ENCODE results near the gene SMIM1.
"Not testable (repeated sequence)": the region's sequence is repeated elsewhere in the genome, so short reads cannot be mapped to it uniquely, and the experiment has no call there.

The SMIM1 gene

GRCh38 chr1:3809680-3810079 lies 37.1 kb downstream of the SMIM1 start:
- peaks cover 8% of the 10 kb centered on the region for H3K36me3 ChIP-seq
- no peak overlapping the region for H3K27ac ChIP-seq
- no peak for DNase-seq
- H3K9me3 ChIP-seq (ENCODE audit: severe bottlenecking) = peaks cover 12% of the 10 kb centered on the region
- no peak overlapping the region for H3K4me3 ChIP-seq (ENCODE audit: low read depth, low read length)
- no peaks in the 10 kb centered on the region for H3K27me3 ChIP-seq (ENCODE audit: insufficient read depth, low read depth, severe bottlenecking)
- TF ChIP-seq CTCF (IDR thresholded peaks at IDR 0.05; ENCODE audit: low read depth, low read length) = no peak

GRCh38 chr1:3810149-3810761 lies 37.7 kb downstream of the SMIM1 start:
- not testable (repeated sequence) for H3K4me3 ChIP-seq (ENCODE audit: low read depth, low read length); DNase-seq; H3K27me3 ChIP-seq (ENCODE audit: insufficient read depth, low read depth, severe bottlenecking); H3K27ac ChIP-seq
- Histone ChIP-seq H3K36me3 (peaks cover 14% of the 10 kb centered on the region), H3K9me3 (ENCODE audit: severe bottlenecking) (peaks cover 12% of the 10 kb centered on the region)

- H3K9me3 ChIP-seq (ENCODE audit: severe bottlenecking) = peaks cover 12% of the 10 kb centered on the region
- H3K27ac ChIP-seq = no peak overlapping the region
- no peak overlapping the region for H3K4me3 ChIP-seq (ENCODE audit: low read depth, low read length)
- no peaks in the 10 kb centered on the region for H3K27me3 ChIP-seq (ENCODE audit: insufficient read depth, low read depth, severe bottlenecking)
- no peak for DNase-seq
- peaks cover 14% of the 10 kb centered on the region for H3K36me3 ChIP-seq
- no peak for TF ChIP-seq CTCF (IDR thresholded peaks at IDR 0.05; ENCODE audit: low read depth, low read length)
Observed at GRCh38 chr1:3811595-3811911, 39.0 kb downstream of the SMIM1 start.

GRCh38 chr1:3814065-3814464 lies 41.5 kb downstream of the SMIM1 start:
- Histone ChIP-seq H3K36me3 (peaks cover 22% of the 10 kb centered on the region), H3K27ac (no peak overlapping the region), H3K27me3 (ENCODE audit: insufficient read depth, low read depth, severe bottlenecking) (no peaks in the 10 kb centered on the region), H3K9me3 (ENCODE audit: severe bottlenecking) (no peaks in the 10 kb centered on the region), H3K4me3 (ENCODE audit: low read depth, low read length) (no peak overlapping the region)
- DNase-seq = no peak
- TF ChIP-seq CTCF (IDR thresholded peaks at IDR 0.05; ENCODE audit: low read depth, low read length) = no peak

GRCh38 chr1:3814771-3815561 lies 42.4 kb downstream of the SMIM1 start:
- Histone ChIP-seq H3K27me3 (ENCODE audit: insufficient read depth, low read depth, severe bottlenecking) (no peaks in the 10 kb centered on the region), H3K36me3 (peaks cover 24% of the 10 kb centered on the region), H3K27ac (no peak overlapping the region; the same call in 1 of the 2 replicates), H3K4me3 (ENCODE audit: low read depth, low read length) (no peak overlapping the region), H3K9me3 (ENCODE audit: severe bottlenecking) (no peaks in the 10 kb centered on the region)
- no peak for TF ChIP-seq CTCF (IDR thresholded peaks at IDR 0.05; ENCODE audit: low read depth, low read length)
- no peak for DNase-seq

- Histone ChIP-seq H3K27me3 (ENCODE audit: insufficient read depth, low read depth, severe bottlenecking) (no peaks in the 10 kb centered on the region), H3K36me3 (peaks cover 32% of the 10 kb centered on the region)
- TF ChIP-seq CTCF (IDR thresholded peaks at IDR 0.05; ENCODE audit: low read depth, low read length) = no peak
Observed at GRCh38 chr1:3816331-3817137, 44.0 kb downstream of the SMIM1 start.

More at GRCh38 chr1:3816331-3817137, 44.0 kb downstream of the SMIM1 start:
- no peaks in the 10 kb centered on the region for H3K9me3 ChIP-seq (ENCODE audit: severe bottlenecking)
- H3K4me3 ChIP-seq (ENCODE audit: low read depth, low read length) = no peak overlapping the region
- H3K27ac ChIP-seq = peak overlapping the region; percentile 90; the same call in 1 of the 2 replicates
- no peak for DNase-seq

Measured in WERI-Rb-1 (cell line).